Fibroblast of villous mesenchyme (primary cell): Measurements from ENCODE around the gene MZF1. TPM values are rescaled to one million over a fixed set of nuclear protein-coding genes. Genes with fewer than 3 reads are reported as not detected.

ENCODE experiments used
- DNase-seq: peaks from one replicate; pipeline ENCODE4 v3.0.0-alpha.2; 2010; ENCODE audit warnings: low read depth
- H3K4me3 ChIP-seq: 2 replicates; pipeline ENCODE4 v1.5.1; 2011; ENCODE audit warnings: low read depth, mild to moderate bottlenecking, low read length
- CTCF ChIP-seq: IDR thresholded peaks from 2 replicates; pipeline ENCODE4 v1.5.1; 2012; ENCODE audit warnings: low read depth, mild to moderate bottlenecking, low read length; ENCODE audit not compliant: insufficient read depth
- total RNA-seq: library from RNA; depleted of rRNA; stranded (reverse); fragments of >200 nt; gene quantifications from 2 replicates; pipeline ENCODE4 v1.2.3, GENCODE V29; 2012

The MZF1 gene
- total RNA-seq, 1 donor = 15.5 TPM

DNA sequence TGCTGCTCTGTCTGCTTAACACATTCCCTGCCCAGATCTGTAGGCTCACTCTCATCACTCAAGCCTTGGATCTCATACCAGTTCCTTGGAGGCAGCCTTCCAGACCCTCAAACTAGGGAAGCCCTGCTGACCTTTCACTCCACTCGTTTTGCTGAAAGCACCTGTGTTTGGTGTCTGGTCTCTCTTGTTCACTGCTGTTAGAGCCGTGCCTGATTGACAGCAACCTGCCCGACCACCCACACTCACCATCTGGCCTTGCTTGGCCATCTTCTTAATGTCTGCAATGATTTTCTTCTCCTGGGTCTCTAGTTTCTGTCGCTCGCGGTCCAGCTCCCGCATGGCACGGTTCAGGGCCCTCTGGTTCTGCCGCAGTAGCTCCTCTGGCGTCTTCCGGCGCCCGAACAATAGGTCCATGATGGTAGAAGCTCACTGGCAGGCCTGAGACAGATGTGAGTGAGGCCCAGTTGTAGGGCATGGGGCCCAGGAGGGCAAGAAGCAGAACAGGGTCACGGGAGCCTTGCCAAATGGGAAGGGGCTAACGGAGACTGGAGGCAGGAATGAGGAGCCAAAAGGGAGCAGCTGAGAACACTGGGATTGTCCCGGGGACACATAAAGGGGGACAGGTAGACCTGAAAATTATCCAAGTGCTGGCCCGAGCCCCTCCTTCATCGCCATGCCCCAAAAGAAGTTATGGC, 19.2 kb downstream of the MZF1 start:
- no peak for TF ChIP-seq CTCF
- DNase-seq = no peak
- peak overlapping the region; percentile 88 for H3K4me3 ChIP-seq

- H3K4me3 ChIP-seq = no peak overlapping the region
- TF ChIP-seq CTCF = no peak
- DNase-seq = no peak
Observed at GRCh38 chr19:58552655-58553054, 20.5 kb downstream of the MZF1 start.

- DNase-seq = no peak
- TF ChIP-seq CTCF = no peak
- H3K4me3 ChIP-seq = no peak overlapping the region
Observed at GRCh38 chr19:58551577-58552471, 21.3 kb downstream of the MZF1 start.

DNA sequence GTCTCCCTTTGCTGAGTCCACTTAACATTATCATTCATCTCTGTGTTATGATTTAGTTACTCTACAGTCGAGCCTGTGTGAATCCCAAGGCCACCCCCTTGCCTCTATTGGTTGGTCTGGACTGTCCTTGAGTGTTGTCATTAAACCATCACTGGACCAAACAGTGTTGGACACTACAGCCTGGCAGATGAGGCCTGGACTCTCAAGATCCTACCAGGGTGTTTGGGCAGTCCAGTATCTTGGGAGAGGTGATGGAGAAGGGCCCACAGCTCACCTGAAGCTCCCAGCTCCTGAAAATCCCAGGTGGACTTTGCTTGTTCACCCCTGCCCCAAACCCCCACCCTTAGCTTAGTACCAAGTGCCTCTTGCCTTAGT, 22.0 kb downstream of the MZF1 start:
- no peak for TF ChIP-seq CTCF
- no peak overlapping the region for H3K4me3 ChIP-seq
- no peak for DNase-seq

DNA sequence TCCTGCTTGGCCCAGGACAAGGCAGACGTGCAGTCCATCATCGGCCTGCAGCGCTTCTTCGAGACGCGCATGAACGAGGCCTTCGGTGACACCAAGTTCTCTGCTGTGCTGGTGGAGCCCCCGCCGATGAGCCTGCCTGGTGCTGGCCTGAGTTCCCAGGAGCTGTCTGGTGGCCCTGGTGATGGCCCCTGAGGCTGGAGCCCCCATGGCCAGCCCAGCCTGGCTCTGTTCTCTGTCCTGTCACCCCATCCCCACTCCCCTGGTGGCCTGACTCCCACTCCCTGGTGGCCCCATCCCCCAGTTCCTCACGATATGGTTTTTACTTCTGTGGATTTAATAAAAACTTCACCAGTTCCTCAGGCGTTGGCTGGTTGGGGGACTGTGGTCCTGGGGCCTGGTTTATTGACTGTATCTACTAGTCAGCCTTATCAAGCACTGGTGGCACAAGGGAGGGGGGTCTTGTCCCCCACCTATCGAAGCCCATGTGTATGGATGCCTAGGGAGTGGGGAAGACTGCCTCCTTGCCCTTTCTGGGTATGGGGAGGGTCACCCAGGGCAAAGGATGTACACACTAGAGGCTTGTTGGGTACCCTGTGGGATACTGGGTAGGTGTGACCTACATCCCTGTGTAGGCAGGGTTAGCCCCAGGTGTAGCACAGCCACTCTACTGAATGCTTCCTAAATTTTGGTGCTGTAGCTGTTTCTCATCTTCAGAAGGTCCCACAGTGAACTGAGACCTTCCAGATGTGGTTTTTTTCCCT, 22.6 kb downstream of the MZF1 start:
- TF ChIP-seq CTCF = no peak
- no peak for DNase-seq
- H3K4me3 ChIP-seq = no peak overlapping the region

DNA sequence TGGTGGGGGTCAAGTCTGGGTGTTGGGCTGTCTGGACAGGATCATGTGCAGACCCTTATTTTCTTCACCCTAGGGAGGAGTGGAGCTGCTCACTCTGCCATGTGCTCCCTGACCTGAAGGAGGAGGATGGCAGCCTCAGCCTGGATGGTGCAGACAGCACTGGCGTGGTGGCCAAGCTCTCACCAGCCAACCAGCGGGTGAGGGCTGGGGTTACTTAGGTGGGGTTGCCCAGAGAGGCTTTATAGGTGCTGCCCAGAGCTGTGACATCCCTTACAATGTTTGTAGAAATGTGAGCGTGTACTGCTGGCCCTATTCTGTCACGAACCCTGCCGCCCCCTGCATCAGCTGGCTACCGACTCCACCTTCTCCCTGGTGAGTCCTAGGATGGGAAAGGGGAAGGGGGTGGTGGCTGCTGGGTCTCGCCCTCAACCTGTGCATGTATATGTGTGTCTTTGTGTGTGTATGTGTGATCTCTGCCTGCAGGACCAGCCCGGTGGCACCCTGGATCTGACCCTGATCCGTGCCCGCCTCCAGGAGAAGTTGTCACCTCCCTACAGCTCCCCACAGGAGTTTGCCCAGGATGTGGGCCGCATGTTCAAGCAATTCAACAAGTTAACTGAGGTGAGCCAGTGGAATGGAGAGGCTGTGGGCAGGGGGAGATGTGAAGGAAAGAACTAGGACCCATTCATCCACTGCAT, 23.3 kb downstream of the MZF1 start:
- TF ChIP-seq CTCF = no peak
- no peak overlapping the region for H3K4me3 ChIP-seq
- DNase-seq = no peak
